ENCODE measurements around the gene GHRL.

GHRL gene

DNA sequence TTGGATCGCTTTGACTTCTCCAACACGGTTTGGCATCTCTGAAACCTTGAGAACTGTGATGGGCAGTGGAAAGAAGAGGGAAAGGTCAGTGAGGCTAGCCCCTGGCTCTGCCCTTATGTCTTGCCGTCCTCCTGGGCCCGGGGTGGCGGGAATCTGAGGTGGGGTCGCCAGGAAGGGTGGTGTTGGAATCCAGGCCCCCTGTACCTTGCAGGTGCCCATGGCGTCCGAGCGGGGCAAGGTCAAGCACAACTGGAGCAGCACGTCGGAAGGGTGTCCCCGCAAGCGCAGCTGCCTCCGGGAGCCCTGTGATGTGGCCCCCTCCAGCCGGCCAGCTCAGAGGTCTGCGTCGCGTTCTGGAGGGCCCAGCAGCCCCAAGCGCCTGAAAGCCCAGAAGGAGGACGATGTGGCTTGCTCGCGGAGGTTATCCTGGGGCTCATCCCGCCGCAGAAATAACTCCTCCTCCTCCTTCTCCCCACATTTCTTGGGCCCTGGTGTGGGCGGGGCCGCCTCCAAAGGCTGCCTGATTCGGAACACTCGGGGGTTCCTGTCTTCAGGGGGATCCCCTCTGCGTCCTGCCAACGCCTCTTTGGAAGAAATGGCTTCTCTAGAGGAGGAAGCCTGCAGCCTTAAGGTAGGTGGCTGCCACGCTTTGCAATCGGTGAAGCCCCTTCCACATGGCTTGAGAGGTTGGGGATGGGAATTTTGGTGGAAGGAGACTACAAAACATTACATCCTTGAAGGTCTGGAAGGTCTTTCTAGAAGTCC, 43.6 kb downstream of the GHRL start:
- H3K9me3 ChIP-seq (ENCODE audit: control insufficient read depth, insufficient read depth, low read length), result peaks cover 6% of the 10 kb centered on the region
- H3K4me3 ChIP-seq (ENCODE audit: low read depth, low read length), result peak overlapping the region; percentile 86
- H3K27me3 ChIP-seq (ENCODE audit: control insufficient read depth, insufficient read depth, low read length), result peaks cover 6% of the 10 kb centered on the region
- H3K4me1 ChIP-seq (ENCODE audit: control insufficient read depth, insufficient read depth, low read length), result peaks cover 9% of the 10 kb centered on the region
- H3K9ac ChIP-seq (ENCODE audit: low read depth, low read length), result peak overlapping the region; percentile 71
- peaks cover 6% of the 10 kb centered on the region for H3K36me3 ChIP-seq (ENCODE audit: control insufficient read depth, insufficient read depth, low read length)

GRCh38 chr3:10248184-10248983, 44.4 kb downstream of the GHRL start, which contains the start of gene TATDN2:
Gene TATDN2, plus strand, starts transcription at chr3:10248459. Its CDS starts 742 bp downstream, at chr3:10249201.
- peaks cover 6% of the 10 kb centered on the region for H3K9me3 ChIP-seq (ENCODE audit: control insufficient read depth, insufficient read depth, low read length)
- H3K27me3 ChIP-seq (ENCODE audit: control insufficient read depth, insufficient read depth, low read length), result peaks cover 6% of the 10 kb centered on the region
- H3K4me3 ChIP-seq (ENCODE audit: low read depth, low read length), result peak within 1 kb of the TSS; percentile 86
- no peaks in the 10 kb centered on the region for H3K36me3 ChIP-seq (ENCODE audit: control insufficient read depth, insufficient read depth, low read length)
- peak within 1 kb of the TSS; percentile 71 for H3K9ac ChIP-seq (ENCODE audit: low read depth, low read length)
- peaks cover 9% of the 10 kb centered on the region for H3K4me1 ChIP-seq (ENCODE audit: control insufficient read depth, insufficient read depth, low read length)

- Histone ChIP-seq H3K27me3 (ENCODE audit: control insufficient read depth, insufficient read depth, low read length) (peaks cover 6% of the 10 kb centered on the region), H3K9me3 (ENCODE audit: control insufficient read depth, insufficient read depth, low read length) (peaks cover 6% of the 10 kb centered on the region), H3K36me3 (ENCODE audit: control insufficient read depth, insufficient read depth, low read length) (no peaks in the 10 kb centered on the region), H3K9ac (ENCODE audit: low read depth, low read length) (no peak overlapping the region), H3K4me3 (ENCODE audit: low read depth, low read length) (peak overlapping the region; percentile 8), H3K4me1 (ENCODE audit: control insufficient read depth, insufficient read depth, low read length) (peaks cover 9% of the 10 kb centered on the region)
Observed at GRCh38 chr3:10247679-10248183, 45.0 kb downstream of the GHRL start.

- H3K4me3 ChIP-seq (ENCODE audit: low read depth, low read length), result no peak overlapping the region
- peaks cover 6% of the 10 kb centered on the region for H3K9me3 ChIP-seq (ENCODE audit: control insufficient read depth, insufficient read depth, low read length)
- peaks cover 6% of the 10 kb centered on the region for H3K27me3 ChIP-seq (ENCODE audit: control insufficient read depth, insufficient read depth, low read length)
- peaks cover 2% of the 10 kb centered on the region for H3K4me1 ChIP-seq (ENCODE audit: control insufficient read depth, insufficient read depth, low read length)
- no peaks in the 10 kb centered on the region for H3K36me3 ChIP-seq (ENCODE audit: control insufficient read depth, insufficient read depth, low read length)
- H3K9ac ChIP-seq (ENCODE audit: low read depth, low read length), result no peak overlapping the region
Observed at GRCh38 chr3:10245081-10245712, 47.5 kb downstream of the GHRL start.

DNA sequence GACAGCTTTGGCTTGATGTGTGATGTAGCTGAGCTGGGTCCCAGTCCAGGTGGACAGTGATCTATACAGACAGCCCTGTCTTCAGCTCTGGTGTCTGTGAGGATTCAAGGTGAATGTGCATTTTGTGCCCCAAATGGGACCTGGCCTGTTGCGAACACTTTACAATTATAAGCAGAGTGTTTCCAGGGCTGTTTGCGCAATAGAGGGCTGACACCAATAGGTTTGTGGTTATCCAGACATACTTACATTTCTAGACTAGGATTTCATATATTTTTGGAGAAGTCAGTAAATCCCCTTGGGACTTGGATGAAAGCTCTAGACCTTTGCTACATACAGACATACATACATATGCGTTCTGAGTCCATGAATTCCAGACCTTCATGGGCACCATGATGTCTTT, 48.7 kb downstream of the GHRL start:
- no peaks in the 10 kb centered on the region for H3K36me3 ChIP-seq (ENCODE audit: control insufficient read depth, insufficient read depth, low read length)
- H3K4me1 ChIP-seq (ENCODE audit: control insufficient read depth, insufficient read depth, low read length), result no peaks in the 10 kb centered on the region

GRCh38 chr3:10242182-10243065, 50.3 kb downstream of the GHRL start:
- Histone ChIP-seq H3K9ac (ENCODE audit: low read depth, low read length) (no peak overlapping the region), H3K4me3 (ENCODE audit: low read depth, low read length) (no peak overlapping the region), H3K27me3 (ENCODE audit: control insufficient read depth, insufficient read depth, low read length) (peaks cover 4% of the 10 kb centered on the region), H3K4me1 (ENCODE audit: control insufficient read depth, insufficient read depth, low read length) (no peaks in the 10 kb centered on the region), H3K9me3 (ENCODE audit: control insufficient read depth, insufficient read depth, low read length) (peaks cover 6% of the 10 kb centered on the region), H3K36me3 (ENCODE audit: control insufficient read depth, insufficient read depth, low read length) (no peaks in the 10 kb centered on the region)

More for the DNA sequence above, 48.7 kb downstream of the GHRL start:
- peaks cover 6% of the 10 kb centered on the region for H3K9me3 ChIP-seq (ENCODE audit: control insufficient read depth, insufficient read depth, low read length)
- no peak overlapping the region for H3K9ac ChIP-seq (ENCODE audit: low read depth, low read length)
- peaks cover 6% of the 10 kb centered on the region for H3K27me3 ChIP-seq (ENCODE audit: control insufficient read depth, insufficient read depth, low read length)
- no peak overlapping the region for H3K4me3 ChIP-seq (ENCODE audit: low read depth, low read length)

GRCh38 chr3:10240799-10241198, 51.9 kb downstream of the GHRL start:
- no peaks in the 10 kb centered on the region for H3K27me3 ChIP-seq (ENCODE audit: control insufficient read depth, insufficient read depth, low read length)
- no peaks in the 10 kb centered on the region for H3K4me1 ChIP-seq (ENCODE audit: control insufficient read depth, insufficient read depth, low read length)
- peaks cover 5% of the 10 kb centered on the region for H3K9me3 ChIP-seq (ENCODE audit: control insufficient read depth, insufficient read depth, low read length)
- H3K9ac ChIP-seq (ENCODE audit: low read depth, low read length), result no peak overlapping the region
- no peaks in the 10 kb centered on the region for H3K36me3 ChIP-seq (ENCODE audit: control insufficient read depth, insufficient read depth, low read length)
- H3K4me3 ChIP-seq (ENCODE audit: low read depth, low read length), result no peak overlapping the region

GRCh38 chr3:10238345-10239183, 54.2 kb downstream of the GHRL start:
- no peaks in the 10 kb centered on the region for H3K27me3 ChIP-seq (ENCODE audit: control insufficient read depth, insufficient read depth, low read length)
- H3K36me3 ChIP-seq (ENCODE audit: control insufficient read depth, insufficient read depth, low read length), result no peaks in the 10 kb centered on the region
- H3K9ac ChIP-seq (ENCODE audit: low read depth, low read length), result no peak overlapping the region
- no peaks in the 10 kb centered on the region for H3K4me1 ChIP-seq (ENCODE audit: control insufficient read depth, insufficient read depth, low read length)
- H3K9me3 ChIP-seq (ENCODE audit: control insufficient read depth, insufficient read depth, low read length), result no peaks in the 10 kb centered on the region
- no peak overlapping the region for H3K4me3 ChIP-seq (ENCODE audit: low read depth, low read length)

Data from iPS-15b (cell line).